HEK293T (cell line): Measurements from ENCODE around the gene TOMM40L.

Experiments used
- CTCF ChIA-PET: fragments of 350-600 bp; formaldehyde crosslinking; extraction: SDS; loops from one replicate; lab custom pipeline; 2021; ENCODE audit warnings: antibody characterized with exemption, inconsistent platforms; lab: Yijun Ruan, JAX
- POLR2A ChIA-PET: fragments of 350-600 bp; formaldehyde crosslinking; extraction: SDS; loops from one replicate; lab custom pipeline; 2020; ENCODE audit warnings: antibody characterized with exemption, inconsistent platforms; lab: Yijun Ruan, JAX
- DNase-seq: peaks from one replicate; pipeline ENCODE4 v3.0.0; 2012; ENCODE audit warnings: mixed read lengths; ENCODE audit errors: extremely low spot score
- ARNT ChIP-seq: fragments of 450-650 bp; IDR thresholded peaks from 2 replicates; pipeline ENCODE4 v1.6.1; 2017; ENCODE audit warnings: mild to moderate bottlenecking
- BHLHE40 ChIP-seq: fragments of 450-650 bp; IDR thresholded peaks from 2 replicates; pipeline ENCODE4 v1.6.1; 2016; ENCODE audit warnings: mild to moderate bottlenecking, moderate library complexity, borderline replicate concordance
- CTBP1 ChIP-seq: fragments of 450-650 bp; IDR thresholded peaks from 2 replicates; pipeline ENCODE4 v1.6.1; 2016; ENCODE audit warnings: borderline replicate concordance
- ELF4 ChIP-seq: fragments of 450-650 bp; IDR thresholded peaks from 2 replicates; pipeline ENCODE4 v1.6.1; 2017; ENCODE audit warnings: antibody characterized with exemption
- FOXA1 ChIP-seq: fragments of 450-650 bp; IDR thresholded peaks from 2 replicates; pipeline ENCODE4 v1.6.1; 2016; ENCODE audit warnings: mild to moderate bottlenecking
- FOXK2 ChIP-seq: fragments of 450-650 bp; IDR thresholded peaks from 2 replicates; pipeline ENCODE4 v1.6.1; 2016; ENCODE audit warnings: mild to moderate bottlenecking
- FOXM1 ChIP-seq: fragments of 450-650 bp; IDR thresholded peaks from 2 replicates; pipeline ENCODE4 v1.6.1; 2017; ENCODE audit warnings: mild to moderate bottlenecking, borderline replicate concordance
- HDGF ChIP-seq: fragments of 450-650 bp; IDR thresholded peaks from 2 replicates; pipeline ENCODE4 v1.6.1; 2017; ENCODE audit warnings: antibody characterized with exemption, borderline replicate concordance
- L3MBTL2 ChIP-seq: fragments of 450-650 bp; conservative IDR thresholded peaks from 2 replicates; pipeline ENCODE4 v1.6.1; 2016; ENCODE audit warnings: mild to moderate bottlenecking
- LEF1 ChIP-seq: fragments of 450-650 bp; IDR thresholded peaks from 2 replicates; pipeline ENCODE4 v1.6.1; 2017; ENCODE audit warnings: mild to moderate bottlenecking, borderline replicate concordance
- NFRKB ChIP-seq: fragments of 450-650 bp; IDR thresholded peaks from 2 replicates; pipeline ENCODE4 v1.6.1; 2016; ENCODE audit warnings: mild to moderate bottlenecking, moderate library complexity
- SP1 ChIP-seq: fragments of 450-650 bp; IDR thresholded peaks from 2 replicates; pipeline ENCODE4 v1.6.1; 2017
- SUZ12 ChIP-seq: fragments of 450-650 bp; IDR thresholded peaks from 2 replicates; pipeline ENCODE4 v1.6.1; 2016; ENCODE audit warnings: mild to moderate bottlenecking
- TARDBP ChIP-seq: fragments of 450-650 bp; IDR thresholded peaks from 2 replicates; pipeline ENCODE4 v1.6.1; 2016
- ZNF384 ChIP-seq: fragments of 450-650 bp; IDR thresholded peaks from 2 replicates; pipeline ENCODE4 v1.6.1; 2016
- TF ChIP-seq, protein P1 (sequence below): fragments of 450-650 bp; IDR thresholded peaks from 2 replicates; pipeline ENCODE4 v1.6.1; 2016

TOMM40L gene

DNA sequence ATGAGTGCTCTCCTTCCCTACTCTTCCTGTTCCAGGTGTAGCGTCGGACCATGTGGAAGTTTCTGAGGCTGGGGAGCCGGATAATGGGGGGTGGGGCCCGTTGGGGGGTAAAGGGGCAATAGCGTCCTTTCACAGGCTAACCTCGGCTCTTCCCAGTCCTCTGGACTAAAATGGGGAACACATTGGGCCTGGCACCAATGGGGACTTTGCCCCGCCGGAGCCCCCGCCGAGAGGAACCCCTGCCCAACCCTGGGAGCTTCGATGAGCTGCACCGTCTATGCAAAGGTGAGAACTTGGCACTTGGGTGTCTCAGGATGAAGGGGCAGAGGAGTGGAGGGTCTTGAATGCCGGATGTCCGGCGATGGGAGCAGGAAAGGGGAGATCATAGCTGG, 456 bp downstream of the TOMM40L start:
- TF ChIP-seq SP1: no peak
- TF ChIP-seq NFRKB: no peak
- TF ChIP-seq TARDBP: no peak
- TF ChIP-seq ZNF384: no peak
- no peak for TF ChIP-seq CTBP1
- no peak for TF ChIP-seq HDGF
- TF ChIP-seq ARNT: no peak
- TF ChIP-seq, protein P1, sequence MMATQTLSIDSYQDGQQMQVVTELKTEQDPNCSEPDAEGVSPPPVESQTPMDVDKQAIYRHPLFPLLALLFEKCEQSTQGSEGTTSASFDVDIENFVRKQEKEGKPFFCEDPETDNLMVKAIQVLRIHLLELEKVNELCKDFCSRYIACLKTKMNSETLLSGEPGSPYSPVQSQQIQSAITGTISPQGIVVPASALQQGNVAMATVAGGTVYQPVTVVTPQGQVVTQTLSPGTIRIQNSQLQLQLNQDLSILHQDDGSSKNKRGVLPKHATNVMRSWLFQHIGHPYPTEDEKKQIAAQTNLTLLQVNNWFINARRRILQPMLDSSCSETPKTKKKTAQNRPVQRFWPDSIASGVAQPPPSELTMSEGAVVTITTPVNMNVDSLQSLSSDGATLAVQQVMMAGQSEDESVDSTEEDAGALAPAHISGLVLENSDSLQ: no peak
- no peak for TF ChIP-seq BHLHE40
- no peak for TF ChIP-seq FOXM1
- no peak for TF ChIP-seq SUZ12
- TF ChIP-seq ELF4: no peak
- DNase-seq: no peak
- ChIA-PET CTCF (interaction anchor here (0.8 to 2.7 kb wide), 14 partner anchors 14 to 160 kb away, joined by 3 to 10 read pairs (median 4); partner anchors contain the start of genes ADAMTS4 and NDUFS2), POLR2A (interaction anchor here (0.8 to 1.3 kb wide), 11 partner anchors 15 to 174 kb away, joined by 3 to 25 read pairs (median 3); partner anchors contain the start of genes ADAMTS4, NDUFS2 and PPOX)

GRCh38 chr1:161226759-161227158, 899 bp downstream of the TOMM40L start:
- DNase-seq: no peak
- POLR2A ChIA-PET: interaction anchor here (0.9 kb wide), 1 partner anchor 25 kb away, joined by 3 read pairs; the partner anchor contains the start of gene NDUFS2
- CTCF ChIA-PET: interaction anchor here (0.5 to 2.7 kb wide), 11 partner anchors 14 to 155 kb away, joined by 3 to 10 read pairs (median 4); partner anchors contain the start of genes ADAMTS4 and NDUFS2
- TF ChIP-seq L3MBTL2 (no peak), ELF4 (no peak), HDGF (no peak), TARDBP (no peak), ZNF384 (no peak), ARNT (no peak), SUZ12 (no peak), BHLHE40 (no peak), NFRKB (no peak), FOXM1 (no peak), FOXK2 (no peak), CTBP1 (no peak), FOXA1 (no peak)
- TF ChIP-seq, protein P1: no peak

- ChIA-PET CTCF (interaction anchor here (0.5 to 2.7 kb wide), 11 partner anchors 13 to 155 kb away, joined by 3 to 10 read pairs (median 4); partner anchors contain the start of gene NDUFS2), POLR2A (interaction anchor here (0.9 kb wide), 1 partner anchor 25 kb away, joined by 3 read pairs; the partner anchor contains the start of gene NDUFS2)
- DNase-seq: peak; percentile 82
- peak; percentile 65; the same call in 1 of the 2 replicates for TF ChIP-seq HDGF
- no peak for TF ChIP-seq ZNF384
These were observed 1.5 kb downstream of the TOMM40L start for GRCh38 chr1:161227196-161227871.

GRCh38 chr1:161228032-161228431, 2.2 kb downstream of the TOMM40L start:
- TF ChIP-seq ZNF384 (no peak), BHLHE40 (no peak), NFRKB (no peak), FOXM1 (no peak), HDGF (no peak), FOXA1 (no peak), SUZ12 (no peak), ELF4 (no peak), ARNT (no peak), CTBP1 (no peak), FOXK2 (no peak), SP1 (no peak), LEF1 (no peak), L3MBTL2 (no peak), TARDBP (no peak)
- TF ChIP-seq, protein P1: no peak
- no peak for DNase-seq
- ChIA-PET CTCF (interaction anchor here (2.7 kb wide), 1 partner anchor 63 kb away, joined by 10 read pairs; no protein-coding TSS in a partner anchor), POLR2A (no interaction called here)

- ChIA-PET CTCF (interaction anchor here (0.7 to 1.7 kb wide), 4 partner anchors 61 to 152 kb away, joined by 3 to 7 read pairs (median 4); no protein-coding TSS in a partner anchor), POLR2A (no interaction called here)
- no peak for TF ChIP-seq L3MBTL2
- no peak for DNase-seq
These were observed 4.0 kb downstream of the TOMM40L start for GRCh38 chr1:161229896-161230295.

GRCh38 chr1:161230762-161231161, 4.9 kb downstream of the TOMM40L start:
- ChIA-PET CTCF (interaction anchor here (0.5 to 1.7 kb wide), 5 partner anchors 60 to 239 kb away, joined by 3 to 7 read pairs (median 4); no protein-coding TSS in a partner anchor), POLR2A (no interaction called here)
- TF ChIP-seq ZNF384 (no peak), FOXA1 (no peak), ELF4 (no peak), HDGF (no peak), BHLHE40 (no peak), ARNT (no peak), SP1 (no peak), LEF1 (no peak), FOXK2 (no peak), NFRKB (no peak), L3MBTL2 (no peak), SUZ12 (no peak), CTBP1 (no peak), FOXM1 (no peak), TARDBP (no peak)
- TF ChIP-seq, protein P1: no peak
- DNase-seq: no peak
